ENCODE measurements around the gene RBM26.
"Not testable (repeated sequence)": the region's sequence is repeated elsewhere in the genome, so short reads cannot be mapped to it uniquely, and the experiment has no call there.

DNA sequence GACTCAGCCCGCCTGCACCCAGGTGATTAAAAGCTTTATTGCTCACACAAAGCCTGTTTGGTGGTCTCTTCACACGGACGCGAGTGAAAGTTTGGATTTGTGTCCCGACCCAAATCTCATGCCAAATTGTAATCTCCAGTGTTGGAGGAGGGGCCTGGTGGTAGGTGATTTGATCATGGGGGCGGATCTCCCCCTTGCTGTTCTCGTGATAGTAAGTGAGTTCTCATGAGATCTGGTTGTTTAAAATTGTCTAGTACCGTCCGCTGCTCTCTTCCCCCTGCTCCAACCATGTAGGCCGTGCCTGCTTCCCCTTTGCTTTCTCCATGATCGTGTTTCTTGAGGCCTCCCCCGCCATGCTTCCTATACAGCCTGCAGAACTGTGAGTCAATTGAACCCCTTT, 126.3 kb downstream of the RBM26 start:
- not testable (repeated sequence) for TF ChIP-seq MAX, JUND, SP1 (IDR thresholded peaks at IDR 0.05)
